Measurements from ENCODE around the gene CCDC34. TPM values are rescaled to one million over a fixed set of nuclear protein-coding genes. Genes with fewer than 3 reads are reported as not detected.

CCDC34 gene
- total RNA-seq, 1 experiment from 2014 or later: 10.0 TPM

DNA sequence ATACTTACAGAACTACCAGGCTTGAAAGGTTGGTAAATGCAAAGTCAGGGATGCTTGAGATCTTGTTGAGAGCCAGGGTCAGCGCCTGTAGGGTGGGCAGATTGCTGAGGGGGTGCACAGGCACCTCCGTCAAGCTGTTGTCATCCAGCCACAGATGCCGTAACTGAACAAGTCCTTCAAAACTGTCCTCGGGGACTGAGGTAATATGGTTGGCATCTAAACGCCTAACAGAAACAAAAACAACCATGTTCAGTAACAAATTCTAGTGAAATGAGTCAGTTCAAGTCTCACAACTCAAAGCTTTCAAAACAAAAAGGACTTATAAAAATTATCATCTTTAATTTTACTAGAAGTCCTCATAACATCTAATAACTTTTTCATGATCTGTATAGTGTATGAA, 22.2 kb upstream of the CCDC34 start:
- H3K36me3 ChIP-seq (replicated peaks; ENCODE audit: control insufficient read depth, insufficient read depth, low read length): peaks cover 10% of the 10 kb centered on the region
- no peak for DNase-seq
- H3K27me3 ChIP-seq (ENCODE audit: control insufficient read depth, insufficient read depth, low read length): no peaks in the 10 kb centered on the region
- H3K4me3 ChIP-seq (ENCODE audit: insufficient read depth, low read depth, low read length): no peak overlapping the region

DNA sequence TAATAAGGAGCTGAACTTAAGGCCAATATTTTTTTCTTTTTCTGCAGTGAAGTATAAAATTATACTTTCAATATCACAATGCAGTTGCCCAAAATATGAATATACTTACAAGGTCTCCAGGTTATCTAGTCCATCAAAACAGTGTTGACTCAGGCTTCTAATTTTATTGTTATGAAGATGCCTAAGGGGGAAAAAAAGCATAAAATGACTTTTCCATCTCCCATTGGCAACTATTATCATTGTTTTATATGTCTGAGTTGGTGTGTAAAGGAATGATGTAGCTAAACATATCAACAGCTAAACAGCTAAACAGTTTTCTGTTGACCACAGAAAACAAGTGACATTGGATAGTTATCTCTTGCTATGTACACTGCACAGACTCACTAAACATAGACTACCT, 21.2 kb upstream of the CCDC34 start:
- peaks cover 11% of the 10 kb centered on the region for H3K36me3 ChIP-seq (replicated peaks; ENCODE audit: control insufficient read depth, insufficient read depth, low read length)
- H3K4me3 ChIP-seq (ENCODE audit: insufficient read depth, low read depth, low read length): no peak overlapping the region
- no peak for DNase-seq
- no peaks in the 10 kb centered on the region for H3K27me3 ChIP-seq (ENCODE audit: control insufficient read depth, insufficient read depth, low read length)

DNA sequence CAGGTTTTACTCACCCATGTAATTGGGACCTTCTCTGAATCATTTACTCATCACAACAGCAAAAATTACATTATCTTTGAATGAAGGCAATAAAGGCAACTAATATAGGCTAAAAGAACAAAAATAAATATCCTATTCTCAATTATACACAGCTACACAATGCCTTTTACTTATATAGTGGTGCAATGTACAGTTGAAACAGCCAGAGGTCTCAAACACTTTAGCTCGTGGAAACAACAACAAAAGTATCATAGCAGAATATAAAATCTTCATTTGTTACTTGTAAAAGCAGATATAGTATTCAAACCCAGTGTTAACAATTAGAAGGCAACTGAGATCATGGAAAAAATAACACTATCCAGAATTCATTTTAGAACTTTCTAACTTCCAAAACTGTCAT, 20.6 kb upstream of the CCDC34 start:
- H3K36me3 ChIP-seq (replicated peaks; ENCODE audit: control insufficient read depth, insufficient read depth, low read length): peaks cover 12% of the 10 kb centered on the region
- no peak for DNase-seq
- no peak overlapping the region for H3K4me3 ChIP-seq (ENCODE audit: insufficient read depth, low read depth, low read length)
- no peaks in the 10 kb centered on the region for H3K27me3 ChIP-seq (ENCODE audit: control insufficient read depth, insufficient read depth, low read length)

DNA sequence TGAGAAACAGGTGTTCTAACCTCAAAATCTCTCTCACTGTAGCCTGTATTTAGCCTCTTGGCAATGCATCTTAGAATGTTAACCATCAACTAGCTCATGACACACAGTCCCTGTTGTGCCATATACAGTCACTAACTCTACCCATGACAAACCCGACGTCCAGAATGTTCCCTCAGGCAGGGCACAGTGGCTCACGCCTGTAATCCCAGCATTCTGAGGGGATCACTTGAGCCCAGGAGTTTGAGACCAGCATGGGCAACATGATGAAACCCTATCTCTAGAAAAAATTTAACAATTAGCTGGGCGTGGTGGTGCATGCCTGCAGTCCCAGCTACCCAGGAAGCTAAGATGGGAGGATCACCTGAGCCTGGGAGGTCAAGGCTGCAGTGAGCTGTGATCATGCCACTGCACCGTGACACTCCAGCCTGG, 18.2 kb upstream of the CCDC34 start:
- peaks cover 14% of the 10 kb centered on the region for H3K36me3 ChIP-seq (replicated peaks; ENCODE audit: control insufficient read depth, insufficient read depth, low read length)
- no peaks in the 10 kb centered on the region for H3K27me3 ChIP-seq (ENCODE audit: control insufficient read depth, insufficient read depth, low read length)
- no peak for DNase-seq
- H3K4me3 ChIP-seq (ENCODE audit: insufficient read depth, low read depth, low read length): no peak overlapping the region

DNA sequence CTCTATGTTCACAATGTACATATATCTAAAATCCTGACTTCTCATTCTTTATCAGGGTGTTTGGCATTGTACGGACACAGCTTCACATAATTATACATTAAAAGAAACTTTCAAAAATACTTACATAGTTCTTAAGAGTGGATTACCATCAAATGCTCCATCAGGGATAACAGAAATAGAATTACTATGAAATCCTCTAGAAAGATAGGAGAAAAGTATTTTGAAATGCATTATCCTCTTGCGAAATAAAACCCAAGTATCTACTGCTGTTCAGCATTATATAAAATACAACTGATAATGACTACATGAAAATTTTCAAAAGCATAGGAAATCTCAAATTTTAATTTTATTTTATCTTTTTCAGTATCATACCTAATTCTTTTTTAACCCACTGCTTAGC, 17.8 kb upstream of the CCDC34 start:
- no peaks in the 10 kb centered on the region for H3K27me3 ChIP-seq (ENCODE audit: control insufficient read depth, insufficient read depth, low read length)
- no peak for DNase-seq
- no peak overlapping the region for H3K4me3 ChIP-seq (ENCODE audit: insufficient read depth, low read depth, low read length)
- peaks cover 14% of the 10 kb centered on the region for H3K36me3 ChIP-seq (replicated peaks; ENCODE audit: control insufficient read depth, insufficient read depth, low read length)

DNA sequence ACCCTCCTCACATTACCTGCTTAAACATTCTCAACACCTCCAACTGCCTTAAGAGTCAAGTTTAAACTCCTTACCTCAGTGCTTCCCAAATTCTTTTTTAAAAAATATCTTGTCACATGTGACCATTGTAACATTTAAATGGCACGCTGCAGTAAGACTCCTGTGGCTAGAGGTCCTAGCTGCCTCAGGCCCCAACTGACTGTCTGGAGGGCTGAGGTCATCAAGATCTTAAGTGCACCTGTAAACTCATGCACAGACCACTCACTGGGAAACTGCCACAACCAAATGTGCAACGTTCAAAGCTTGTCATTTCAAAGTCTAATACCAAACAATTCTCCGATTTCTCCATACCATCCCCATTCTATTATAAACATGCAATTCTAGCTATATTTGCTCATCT, 16.4 kb upstream of the CCDC34 start:
- H3K36me3 ChIP-seq (replicated peaks; ENCODE audit: control insufficient read depth, insufficient read depth, low read length): peaks cover 10% of the 10 kb centered on the region
- DNase-seq: no peak
- H3K27me3 ChIP-seq (ENCODE audit: control insufficient read depth, insufficient read depth, low read length): no peaks in the 10 kb centered on the region
- H3K4me3 ChIP-seq (ENCODE audit: insufficient read depth, low read depth, low read length): no peak overlapping the region

DNA sequence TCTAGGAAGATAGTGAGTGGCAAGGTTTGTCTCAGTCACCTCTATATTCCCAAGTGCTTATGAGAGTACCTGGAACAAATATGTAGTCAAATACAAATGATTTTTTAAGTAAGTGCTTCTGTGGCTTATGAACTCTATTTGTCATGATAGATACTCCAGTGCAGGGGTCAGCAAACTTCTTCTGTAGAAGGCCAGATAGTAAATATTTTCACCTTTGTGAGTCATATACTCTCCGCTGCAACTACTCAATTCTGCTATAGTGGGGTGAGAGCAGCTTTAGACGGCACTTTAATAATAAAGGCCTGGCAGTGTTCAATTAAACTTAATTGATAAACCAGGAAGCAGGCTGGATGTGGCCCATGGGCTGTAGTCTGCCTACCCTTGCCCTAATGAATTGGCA, 12.4 kb upstream of the CCDC34 start:
- DNase-seq: no peak
- H3K27me3 ChIP-seq (ENCODE audit: control insufficient read depth, insufficient read depth, low read length): no peaks in the 10 kb centered on the region
- no peak overlapping the region for H3K4me3 ChIP-seq (ENCODE audit: insufficient read depth, low read depth, low read length)
- H3K36me3 ChIP-seq (replicated peaks; ENCODE audit: control insufficient read depth, insufficient read depth, low read length): peaks cover 9% of the 10 kb centered on the region

DNA sequence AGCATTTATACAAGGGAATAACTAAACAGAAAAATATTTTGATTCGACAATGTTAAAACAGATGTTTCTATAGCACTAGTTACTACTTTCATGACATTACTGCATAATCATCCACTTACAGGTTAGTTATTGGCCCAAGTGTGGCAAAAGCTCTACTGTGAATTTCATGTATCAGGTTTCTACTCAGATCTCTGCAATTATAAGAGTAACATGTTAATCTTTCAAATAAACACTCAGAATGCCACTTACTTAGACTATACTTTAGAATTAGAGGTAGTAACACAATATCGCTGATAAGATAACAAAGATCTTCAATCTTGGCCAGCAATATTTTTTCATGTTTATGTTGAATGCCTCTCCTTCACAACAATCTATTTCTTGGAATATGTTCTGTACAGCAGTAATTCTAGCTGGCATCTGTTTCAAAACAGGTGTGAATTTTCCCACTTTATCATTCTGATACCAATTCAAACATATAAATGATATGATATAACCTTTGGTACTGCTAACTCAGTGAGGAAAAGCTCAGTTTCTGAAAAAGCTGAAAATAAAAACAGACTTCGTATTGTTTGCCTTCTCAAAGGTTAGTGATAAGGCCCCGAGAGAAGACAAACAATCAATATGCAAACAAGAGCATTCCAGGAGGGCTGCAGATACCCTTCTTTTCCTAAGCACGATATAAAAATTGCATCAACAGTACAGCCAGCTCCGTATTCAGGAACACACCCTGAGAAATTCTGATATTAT, 11.0 kb upstream of the CCDC34 start:
- H3K36me3 ChIP-seq (replicated peaks; ENCODE audit: control insufficient read depth, insufficient read depth, low read length): peaks cover 6% of the 10 kb centered on the region
- no peak overlapping the region for H3K4me3 ChIP-seq (ENCODE audit: insufficient read depth, low read depth, low read length)
- DNase-seq: no peak
- H3K27me3 ChIP-seq (ENCODE audit: control insufficient read depth, insufficient read depth, low read length): no peaks in the 10 kb centered on the region

DNA sequence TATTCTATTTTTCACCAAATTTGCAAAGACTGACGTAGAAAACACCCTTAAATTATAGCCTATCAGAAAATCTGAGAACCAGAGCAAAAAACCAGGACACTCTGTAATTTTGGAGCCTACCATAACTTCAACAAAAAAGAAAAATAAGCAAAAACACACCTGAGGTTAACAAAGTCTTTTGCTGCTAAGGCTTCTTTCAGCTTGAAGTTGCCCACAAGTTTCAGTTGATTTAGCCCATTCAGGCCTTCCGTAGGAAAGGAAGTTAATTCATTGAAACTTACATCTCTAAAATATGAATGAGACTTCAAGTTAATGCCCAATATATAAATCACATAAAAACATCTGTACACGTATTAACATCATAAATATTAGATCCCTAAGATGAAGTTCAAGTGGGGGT, 10.4 kb upstream of the CCDC34 start:
- H3K4me3 ChIP-seq (ENCODE audit: insufficient read depth, low read depth, low read length): no peak overlapping the region
- H3K27me3 ChIP-seq (ENCODE audit: control insufficient read depth, insufficient read depth, low read length): no peaks in the 10 kb centered on the region
- peaks cover 6% of the 10 kb centered on the region for H3K36me3 ChIP-seq (replicated peaks; ENCODE audit: control insufficient read depth, insufficient read depth, low read length)

DNA sequence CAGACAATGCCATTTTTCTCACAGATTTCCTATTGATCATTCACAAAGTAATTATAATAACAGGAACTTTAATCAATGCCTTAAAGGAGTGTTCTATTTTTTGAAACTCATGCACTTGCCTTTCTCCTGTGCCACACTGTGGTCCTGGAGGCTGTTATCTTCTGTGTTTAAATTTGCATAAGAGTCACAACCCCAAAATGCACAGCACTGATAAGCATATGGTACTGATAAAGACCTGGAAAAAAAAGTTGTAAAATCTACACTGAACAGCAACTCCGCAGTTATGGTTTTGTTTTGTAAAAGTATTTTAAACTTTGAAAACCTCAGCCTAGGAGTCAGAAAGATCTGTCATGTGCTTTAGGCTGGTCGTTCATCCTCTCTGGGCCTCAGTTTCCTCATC, 9.1 kb upstream of the CCDC34 start:
- H3K4me3 ChIP-seq (ENCODE audit: insufficient read depth, low read depth, low read length): no peak overlapping the region
- DNase-seq: no peak
- no peaks in the 10 kb centered on the region for H3K27me3 ChIP-seq (ENCODE audit: control insufficient read depth, insufficient read depth, low read length)
- peaks cover 13% of the 10 kb centered on the region for H3K36me3 ChIP-seq (replicated peaks; ENCODE audit: control insufficient read depth, insufficient read depth, low read length)

More for the DNA sequence above, 10.4 kb upstream of the CCDC34 start:
- no peak for DNase-seq

DNA sequence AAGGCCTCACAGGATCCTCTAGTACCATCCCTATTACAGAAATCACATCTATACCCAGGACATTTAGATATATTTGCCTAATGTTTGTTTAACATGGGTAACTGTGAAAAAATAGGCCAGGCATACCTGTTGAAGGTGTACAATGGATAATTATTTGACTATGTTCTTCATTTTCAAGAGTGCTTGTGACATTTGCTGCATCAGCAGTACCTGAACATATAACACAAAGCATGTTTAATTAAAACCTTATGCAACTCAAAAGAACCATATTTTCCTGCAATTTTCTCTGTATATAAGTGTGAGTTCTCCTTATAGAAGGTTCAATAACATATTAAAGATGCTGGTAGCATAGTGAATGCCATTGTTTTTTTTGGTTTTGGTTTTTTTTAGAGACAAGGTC, 8.5 kb upstream of the CCDC34 start:
- DNase-seq: no peak
- H3K4me3 ChIP-seq (ENCODE audit: insufficient read depth, low read depth, low read length): no peak overlapping the region
- H3K36me3 ChIP-seq (replicated peaks; ENCODE audit: control insufficient read depth, insufficient read depth, low read length): peaks cover 13% of the 10 kb centered on the region
- H3K27me3 ChIP-seq (ENCODE audit: control insufficient read depth, insufficient read depth, low read length): no peaks in the 10 kb centered on the region

DNA sequence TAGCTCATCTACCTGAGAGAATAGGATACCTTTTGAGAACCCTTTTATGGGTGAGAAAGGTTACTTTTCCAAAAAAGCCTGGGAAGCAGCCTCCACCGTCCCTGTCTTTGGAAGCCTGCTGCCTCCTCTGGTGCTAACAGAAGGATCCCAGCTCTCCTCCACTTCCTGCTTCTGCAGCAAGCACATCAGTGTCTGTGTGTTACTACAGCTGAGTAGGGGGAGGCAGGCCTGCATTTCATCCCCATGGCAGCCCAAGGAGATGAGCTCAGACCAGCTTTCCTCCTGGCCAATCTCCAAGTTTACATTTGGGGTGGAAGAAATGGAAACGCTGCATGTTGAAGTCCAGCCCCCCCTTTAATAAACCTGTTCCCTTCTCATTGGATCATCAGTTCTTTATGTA, 7.4 kb upstream of the CCDC34 start:
- Histone ChIP-seq H3K36me3 (replicated peaks; ENCODE audit: control insufficient read depth, insufficient read depth, low read length) (peaks cover 12% of the 10 kb centered on the region), H3K4me3 (ENCODE audit: insufficient read depth, low read depth, low read length) (no peak overlapping the region), H3K27me3 (ENCODE audit: control insufficient read depth, insufficient read depth, low read length) (no peaks in the 10 kb centered on the region)
- no peak for DNase-seq

DNA sequence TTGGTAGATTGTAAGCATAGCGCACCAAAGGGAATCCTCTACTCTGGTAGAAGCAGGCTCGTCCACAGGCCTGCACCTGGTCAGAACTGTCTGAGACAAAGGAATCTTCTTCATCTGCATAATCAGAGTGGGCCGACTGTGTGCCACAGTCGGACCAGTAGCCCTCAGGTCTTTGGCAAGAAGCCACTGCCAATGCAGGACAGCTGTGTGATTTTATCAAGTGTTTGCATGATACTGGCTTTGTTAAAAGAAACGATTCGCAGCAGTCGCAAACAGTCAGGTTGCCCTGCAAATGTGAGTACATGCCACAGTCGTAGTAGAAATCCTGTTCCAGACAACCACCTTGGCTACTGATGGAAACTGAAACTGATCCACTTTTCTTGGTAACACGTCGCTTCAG, 4.9 kb upstream of the CCDC34 start:
- no peak for DNase-seq
- Histone ChIP-seq H3K27me3 (ENCODE audit: control insufficient read depth, insufficient read depth, low read length) (no peaks in the 10 kb centered on the region), H3K36me3 (replicated peaks; ENCODE audit: control insufficient read depth, insufficient read depth, low read length) (peaks cover 10% of the 10 kb centered on the region)

DNA sequence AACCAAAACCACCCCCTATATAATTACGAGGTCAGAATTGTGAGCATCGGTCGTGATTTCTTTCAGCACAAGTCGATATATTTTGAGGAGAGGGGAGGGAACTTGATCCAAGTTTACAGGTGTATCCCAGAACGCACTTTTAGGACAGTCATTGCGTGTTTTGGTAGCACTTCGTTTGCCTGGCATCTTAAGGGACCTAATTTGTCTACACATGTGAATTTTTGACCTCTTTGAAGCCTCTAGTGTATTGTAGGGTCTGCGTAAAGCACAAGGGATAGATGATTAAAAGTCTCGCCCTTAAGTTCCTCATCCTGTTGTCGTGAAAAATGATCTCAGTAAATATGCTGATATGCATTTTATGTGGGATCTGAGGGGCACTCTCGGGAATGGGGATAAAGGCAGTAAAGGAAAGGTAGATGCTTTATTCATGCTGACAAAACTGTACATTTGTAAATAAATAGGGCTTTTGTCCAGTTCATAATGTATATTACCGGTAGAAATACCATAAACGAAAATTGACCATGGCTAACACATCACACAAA, 632 bp upstream of the CCDC34 start:
- Histone ChIP-seq H3K36me3 (replicated peaks; ENCODE audit: control insufficient read depth, insufficient read depth, low read length) (peaks cover 7% of the 10 kb centered on the region), H3K4me3 (ENCODE audit: insufficient read depth, low read depth, low read length) (peak overlapping the region; percentile 80), H3K27me3 (ENCODE audit: control insufficient read depth, insufficient read depth, low read length) (no peaks in the 10 kb centered on the region)
- no peak for DNase-seq

More for the DNA sequence above, 4.9 kb upstream of the CCDC34 start:
- no peak overlapping the region for H3K4me3 ChIP-seq (ENCODE audit: insufficient read depth, low read depth, low read length)

DNA sequence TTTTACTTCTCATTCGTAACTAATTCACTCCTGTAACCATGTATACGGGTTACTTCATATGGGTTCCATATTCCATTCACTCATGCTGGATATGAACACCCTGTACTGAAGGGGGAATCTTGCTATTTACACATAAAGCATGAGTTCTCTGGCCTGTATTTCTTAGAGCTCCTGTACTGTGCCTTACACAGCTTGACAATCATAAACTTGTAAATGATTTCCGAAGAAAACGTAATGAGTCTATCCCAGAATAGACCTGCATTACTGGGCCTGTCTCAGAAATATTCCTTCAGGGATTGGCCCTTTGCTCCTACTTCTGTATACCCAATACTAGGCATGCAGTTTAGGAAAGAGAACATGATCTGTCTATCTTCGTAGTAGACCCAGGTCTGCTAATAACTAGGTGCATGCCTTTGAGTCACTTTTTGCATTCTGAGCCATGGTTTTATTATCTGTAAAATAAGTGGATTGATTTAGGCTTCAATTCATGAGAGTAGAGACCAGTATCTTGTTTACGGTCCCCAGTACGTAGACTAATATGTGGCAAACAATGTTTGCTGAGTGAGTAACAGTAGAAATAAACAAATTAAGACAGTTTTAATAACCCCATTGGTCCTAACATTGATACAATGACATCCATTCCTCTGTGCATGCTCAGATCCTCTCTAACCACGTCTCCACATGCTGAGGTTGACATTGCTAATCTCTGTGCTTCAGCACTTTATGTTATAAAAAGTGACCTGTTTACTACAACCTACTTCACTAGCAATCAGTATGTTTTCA, 1.2 kb downstream of the CCDC34 start:
- Histone ChIP-seq H3K27me3 (ENCODE audit: control insufficient read depth, insufficient read depth, low read length) (no peaks in the 10 kb centered on the region), H3K4me3 (ENCODE audit: insufficient read depth, low read depth, low read length) (no peak overlapping the region)

More for the DNA sequence above, 1.2 kb downstream of the CCDC34 start:
- no peak for DNase-seq
- H3K36me3 ChIP-seq (replicated peaks; ENCODE audit: control insufficient read depth, insufficient read depth, low read length): no peaks in the 10 kb centered on the region

Data from H7 (cell line).